Prostate gland (tissue), 2 donors: ENCODE measurements around the gene SLC36A2.

Experiments used
- POLR2A ChIP-seq: fragments of 450-650 bp; IDR thresholded peaks from one replicate; pipeline ENCODE4 v1.6.1; 2016; ENCODE audit warnings: antibody characterized with exemption, mild to moderate bottlenecking
- POLR2AphosphoS5 ChIP-seq: sonication (generic); formaldehyde crosslinking; IDR thresholded peaks from one replicate; pipeline ENCODE4 v1.6.1; 2017; ENCODE audit warnings: antibody characterized with exemption
- TF ChIP-seq, protein P1 (sequence below), 4 experiments: fragments of 200-600 bp in 2 of 4; fragments of 450-650 bp in 2 of 4; sonication (generic) in 2 of 4; IDR thresholded peaks; 1 replicate in 3 of 4; 2 replicates in 1 of 4; pipeline ENCODE4 v1.5.1; 2016 to 2019; ENCODE audit warnings: antibody characterized with exemption in 4 of 4, mild to moderate bottlenecking in 2 of 4, moderate library complexity in 2 of 4

GRCh38 chr5:151280443-151280842, 66.9 kb downstream of the SLC36A2 start:
- TF ChIP-seq, protein P1, sequence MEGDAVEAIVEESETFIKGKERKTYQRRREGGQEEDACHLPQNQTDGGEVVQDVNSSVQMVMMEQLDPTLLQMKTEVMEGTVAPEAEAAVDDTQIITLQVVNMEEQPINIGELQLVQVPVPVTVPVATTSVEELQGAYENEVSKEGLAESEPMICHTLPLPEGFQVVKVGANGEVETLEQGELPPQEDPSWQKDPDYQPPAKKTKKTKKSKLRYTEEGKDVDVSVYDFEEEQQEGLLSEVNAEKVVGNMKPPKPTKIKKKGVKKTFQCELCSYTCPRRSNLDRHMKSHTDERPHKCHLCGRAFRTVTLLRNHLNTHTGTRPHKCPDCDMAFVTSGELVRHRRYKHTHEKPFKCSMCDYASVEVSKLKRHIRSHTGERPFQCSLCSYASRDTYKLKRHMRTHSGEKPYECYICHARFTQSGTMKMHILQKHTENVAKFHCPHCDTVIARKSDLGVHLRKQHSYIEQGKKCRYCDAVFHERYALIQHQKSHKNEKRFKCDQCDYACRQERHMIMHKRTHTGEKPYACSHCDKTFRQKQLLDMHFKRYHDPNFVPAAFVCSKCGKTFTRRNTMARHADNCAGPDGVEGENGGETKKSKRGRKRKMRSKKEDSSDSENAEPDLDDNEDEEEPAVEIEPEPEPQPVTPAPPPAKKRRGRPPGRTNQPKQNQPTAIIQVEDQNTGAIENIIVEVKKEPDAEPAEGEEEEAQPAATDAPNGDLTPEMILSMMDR (IDR thresholded peaks at IDR 0.05): no peak
- TF ChIP-seq POLR2AphosphoS5 (no peak), POLR2A (no peak)
